MCF 10A (cell line): ENCODE data around the gene DNASE1L1. TPM values are rescaled to one million over a fixed set of nuclear protein-coding genes. Genes with fewer than 3 reads are reported as not detected.

Experiments
- BruUV-seq: library from RNA; stranded (reverse); fragments of 400-500 nt; replicated peaks from 2 replicates; lab custom pipeline; 2021; lab: Mats Ljungman, UMichigan
- CTCF ChIA-PET: fragments of 300-600 bp; sonication (Branson Sonifier 250); formaldehyde crosslinking; extraction: SDS; loops from one replicate; lab custom pipeline; 2021; ENCODE audit warnings: antibody characterized with exemption, inconsistent platforms; lab: Yijun Ruan, JAX
- POLR2A ChIA-PET: fragments of 300-600, 350-650 bp; sonication (Branson Sonifier 250); formaldehyde crosslinking; extraction: SDS; loops from one replicate; lab custom pipeline; 2020; ENCODE audit warnings: antibody characterized with exemption, inconsistent platforms; lab: Yijun Ruan, JAX
- DNase-seq: peaks from one replicate; pipeline ENCODE4 v3.0.0-alpha.2; 2018; ENCODE audit not compliant: unreplicated experiment
- H3K27ac Mint-ChIP-seq: one replicate; pipeline ENCODE4 v1.8.0; 2022; ENCODE audit warnings: mild to moderate bottlenecking, low read depth, mixed read lengths; ENCODE audit not compliant: unreplicated experiment
- H3K27me3 Mint-ChIP-seq: one replicate; pipeline ENCODE4 v1.8.0; 2022; ENCODE audit warnings: mixed read lengths; ENCODE audit not compliant: insufficient read depth, unreplicated experiment
- H3K36me3 Mint-ChIP-seq: one replicate; pipeline ENCODE4 v1.8.0; 2022; ENCODE audit warnings: mild to moderate bottlenecking, moderate library complexity, mixed read lengths; ENCODE audit not compliant: insufficient read depth, unreplicated experiment
- H3K4me1 Mint-ChIP-seq: one replicate; pipeline ENCODE4 v1.8.0; 2022; ENCODE audit warnings: mixed read lengths; ENCODE audit not compliant: insufficient read depth, unreplicated experiment
- H3K4me3 Mint-ChIP-seq: one replicate; pipeline ENCODE4 v1.8.0; 2022; ENCODE audit warnings: mild to moderate bottlenecking, moderate library complexity, mixed read lengths; ENCODE audit not compliant: unreplicated experiment
- H3K9me3 Mint-ChIP-seq: one replicate; pipeline ENCODE4 v1.8.0; 2022; ENCODE audit warnings: mixed read lengths; ENCODE audit not compliant: unreplicated experiment
- intact Hi-C: fragments of 100-400 bp; cut with micrococcal nuclease; formaldehyde crosslinking; loops from 2 replicates; pipeline ENCODE4 v1.14.1; 2022
- total RNA-seq: library from RNA; stranded (reverse); gene quantifications from 2 replicates; pipeline ENCODE4 v1.2.3, GENCODE V29; 2022
- TF ChIP-seq, protein P1 (sequence below): fragments of 200-600 bp; IDR thresholded peaks from one replicate; pipeline ENCODE4 v1.8.0; 2022; ENCODE audit warnings: antibody characterized with exemption, mild to moderate bottlenecking; ENCODE audit not compliant: unreplicated experiment

Gene DNASE1L1
- total RNA-seq, 1 experiment from 2014 or later = 20.5 TPM

- Mint-ChIP-seq H3K36me3 (peaks cover 23% of the 10 kb centered on the region), H3K4me3 (peak overlapping the region; percentile 75), H3K27ac (no peak overlapping the region), H3K9me3 (no peaks in the 10 kb centered on the region), H3K4me1 (peaks cover 8% of the 10 kb centered on the region), H3K27me3 (no peaks in the 10 kb centered on the region)
- TF ChIP-seq, protein P1, sequence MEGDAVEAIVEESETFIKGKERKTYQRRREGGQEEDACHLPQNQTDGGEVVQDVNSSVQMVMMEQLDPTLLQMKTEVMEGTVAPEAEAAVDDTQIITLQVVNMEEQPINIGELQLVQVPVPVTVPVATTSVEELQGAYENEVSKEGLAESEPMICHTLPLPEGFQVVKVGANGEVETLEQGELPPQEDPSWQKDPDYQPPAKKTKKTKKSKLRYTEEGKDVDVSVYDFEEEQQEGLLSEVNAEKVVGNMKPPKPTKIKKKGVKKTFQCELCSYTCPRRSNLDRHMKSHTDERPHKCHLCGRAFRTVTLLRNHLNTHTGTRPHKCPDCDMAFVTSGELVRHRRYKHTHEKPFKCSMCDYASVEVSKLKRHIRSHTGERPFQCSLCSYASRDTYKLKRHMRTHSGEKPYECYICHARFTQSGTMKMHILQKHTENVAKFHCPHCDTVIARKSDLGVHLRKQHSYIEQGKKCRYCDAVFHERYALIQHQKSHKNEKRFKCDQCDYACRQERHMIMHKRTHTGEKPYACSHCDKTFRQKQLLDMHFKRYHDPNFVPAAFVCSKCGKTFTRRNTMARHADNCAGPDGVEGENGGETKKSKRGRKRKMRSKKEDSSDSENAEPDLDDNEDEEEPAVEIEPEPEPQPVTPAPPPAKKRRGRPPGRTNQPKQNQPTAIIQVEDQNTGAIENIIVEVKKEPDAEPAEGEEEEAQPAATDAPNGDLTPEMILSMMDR = no peak
- intact Hi-C loops = loop anchor here (1.0 kb wide), 1 partner anchor 162 kb away; no protein-coding TSS in a partner anchor
- BruUV-seq = no TSS peak
- ChIA-PET CTCF (interaction anchor here (0.6 to 3.1 kb wide), 21 partner anchors 9 to 461 kb away, joined by 3 to 54 read pairs (median 7); partner anchors contain the start of genes DNASE1L1, RPL10 and SLC10A3), POLR2A (interaction anchor here (0.6 to 5.6 kb wide), 9 partner anchors 11 to 362 kb away, joined by 3 to 57 read pairs (median 4); partner anchors contain the start of genes FAM3A, RPL10 and TAFAZZIN)
- no peak for DNase-seq
Observed at GRCh38 chrX:154372612-154373022, 36.4 kb downstream of the DNASE1L1 start.

GRCh38 chrX:154371789-154372300, 37.2 kb downstream of the DNASE1L1 start:
- no TSS peak for BruUV-seq
- CTCF ChIA-PET = interaction anchor here (0.6 to 3.1 kb wide), 2 partner anchors 64 to 163 kb away, joined by 3 to 54 read pairs; no protein-coding TSS in a partner anchor
- peak overlapping the region; percentile 75 for H3K4me3 Mint-ChIP-seq
- no peaks in the 10 kb centered on the region for H3K27me3 Mint-ChIP-seq
- DNase-seq = no peak
- H3K4me1 Mint-ChIP-seq = peaks cover 8% of the 10 kb centered on the region
- TF ChIP-seq, protein P1 = no peak
- POLR2A ChIA-PET = interaction anchor here (0.6 to 0.8 kb wide), 2 partner anchors 26 to 362 kb away, joined by 3 read pairs; no protein-coding TSS in a partner anchor
- H3K27ac Mint-ChIP-seq = no peak overlapping the region
- intact Hi-C loops = no loop called here
- H3K9me3 Mint-ChIP-seq = no peaks in the 10 kb centered on the region
- H3K36me3 Mint-ChIP-seq = peaks cover 25% of the 10 kb centered on the region

- DNase-seq = peak; percentile 93
- ChIA-PET CTCF (interaction anchor here (3.1 kb wide), 1 partner anchor 163 kb away, joined by 54 read pairs; no protein-coding TSS in a partner anchor), POLR2A (interaction anchor here (0.6 to 2.8 kb wide), 12 partner anchors 8 to 350 kb away, joined by 3 to 15 read pairs (median 4); partner anchors contain the start of genes EMD, FAM3A, RPL10 and UBL4A)
- BruUV-seq = no TSS peak
- H3K4me3 Mint-ChIP-seq = peak overlapping the region; percentile 75
- H3K9me3 Mint-ChIP-seq = no peaks in the 10 kb centered on the region
- H3K4me1 Mint-ChIP-seq = peaks cover 8% of the 10 kb centered on the region
- peaks cover 31% of the 10 kb centered on the region for H3K36me3 Mint-ChIP-seq
- TF ChIP-seq, protein P1 = no peak
- peak overlapping the region; percentile 54 for H3K27ac Mint-ChIP-seq
- intact Hi-C loops = no loop called here
- H3K27me3 Mint-ChIP-seq = no peaks in the 10 kb centered on the region
Observed at GRCh38 chrX:154371017-154371788, 37.9 kb downstream of the DNASE1L1 start.
